AML-193 (cell line): ENCODE results near the gene PDHX.

ENCODE experiments used
- DNase-seq, 2 experiments: peaks; one replicate each; lab custom pipeline; 2025; lab: John Stamatoyannopoulos, UW

PDHX gene

DNA sequence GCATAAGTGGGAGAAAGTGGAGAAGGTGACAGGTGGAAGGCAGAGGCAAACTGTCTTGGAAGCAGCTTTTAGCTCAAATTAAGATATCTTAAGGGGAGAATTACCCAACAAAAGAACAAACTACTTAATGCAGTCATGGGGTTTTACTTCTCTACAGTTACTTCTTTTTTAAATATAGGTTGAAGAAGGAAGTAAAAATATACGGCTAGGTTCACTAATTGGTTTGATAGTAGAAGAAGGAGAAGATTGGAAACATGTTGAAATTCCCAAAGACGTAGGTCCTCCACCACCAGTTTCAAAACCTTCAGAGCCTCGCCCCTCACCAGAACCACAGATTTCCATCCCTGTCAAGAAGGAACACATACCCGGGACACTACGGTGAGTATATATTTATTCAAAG lies 40.8 kb downstream of the PDHX start:
- DNase-seq: no peak

DNA sequence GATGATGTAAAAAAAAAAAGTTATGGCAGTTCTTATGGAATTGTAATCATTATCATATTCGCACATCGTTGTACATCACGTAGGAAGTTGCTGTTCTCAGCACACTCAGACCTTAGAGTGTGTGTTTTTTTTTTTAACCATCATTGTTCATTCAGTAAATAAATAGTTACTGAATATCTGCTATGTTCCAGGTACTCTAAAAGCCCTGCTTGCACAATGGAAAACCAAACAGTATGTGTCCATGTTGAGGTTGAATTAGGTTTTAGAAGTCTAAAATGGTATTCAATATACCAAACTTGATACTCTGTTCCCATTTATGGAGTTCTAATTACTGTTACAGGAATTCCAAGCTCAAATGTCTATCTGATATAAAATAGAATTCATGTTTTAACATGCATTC lies 41.2 kb downstream of the PDHX start:
- no peak for DNase-seq

DNA sequence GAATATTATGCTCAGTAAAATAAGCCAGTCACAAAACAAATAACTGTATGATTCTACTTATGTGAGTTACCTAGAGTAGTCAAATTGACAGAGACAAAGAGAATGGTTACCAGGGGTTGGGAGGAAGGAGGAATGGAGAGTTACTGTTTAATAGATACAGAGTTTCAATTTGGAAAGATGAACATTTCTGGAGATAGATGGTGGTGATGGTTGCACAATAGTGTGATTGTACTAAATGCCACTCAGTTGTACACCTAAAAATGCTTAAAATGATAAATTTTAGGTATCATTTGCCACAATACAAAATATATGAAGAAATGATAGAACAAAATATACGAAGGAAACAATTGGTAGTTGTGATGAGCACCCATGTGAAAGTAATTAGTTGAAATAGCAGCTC lies 43.4 kb downstream of the PDHX start:
- no peak for DNase-seq

DNA sequence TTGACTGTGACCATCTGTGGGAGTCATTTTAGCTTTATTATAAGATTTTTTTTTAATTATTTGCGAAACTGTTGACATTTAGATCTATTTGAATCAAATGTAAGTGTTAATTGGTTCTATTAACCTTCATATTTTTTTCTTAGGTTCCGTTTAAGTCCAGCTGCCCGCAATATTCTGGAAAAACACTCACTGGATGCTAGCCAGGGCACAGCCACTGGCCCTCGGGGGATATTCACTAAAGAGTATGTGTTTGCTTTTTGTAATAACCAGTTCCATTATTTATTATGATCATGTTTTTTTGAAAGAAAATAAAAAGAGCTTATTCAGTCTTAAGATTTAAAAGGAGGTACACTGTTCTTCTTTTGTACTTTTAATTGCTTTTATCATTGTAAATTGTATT lies 43.9 kb downstream of the PDHX start:
- no peak for DNase-seq

DNA sequence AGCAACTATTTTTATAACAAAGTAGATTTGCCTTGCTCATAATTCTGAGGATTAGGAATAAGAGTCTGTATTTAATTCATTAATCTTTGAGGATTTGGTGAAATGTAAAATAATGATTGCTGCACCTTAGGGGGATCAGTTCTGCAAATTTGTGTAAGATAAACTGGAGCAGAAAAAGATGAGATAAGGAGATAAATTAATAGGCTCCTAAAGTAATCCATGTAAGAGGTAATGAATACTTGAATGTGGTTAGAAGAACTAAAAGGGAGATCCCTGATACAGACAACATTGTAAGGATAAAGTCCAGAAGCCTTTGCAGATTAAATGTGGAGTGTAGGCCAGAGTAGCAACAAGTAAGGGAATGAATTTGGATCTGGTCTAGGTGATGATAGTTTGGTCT lies 45.6 kb downstream of the PDHX start:
- DNase-seq: no peak

DNA sequence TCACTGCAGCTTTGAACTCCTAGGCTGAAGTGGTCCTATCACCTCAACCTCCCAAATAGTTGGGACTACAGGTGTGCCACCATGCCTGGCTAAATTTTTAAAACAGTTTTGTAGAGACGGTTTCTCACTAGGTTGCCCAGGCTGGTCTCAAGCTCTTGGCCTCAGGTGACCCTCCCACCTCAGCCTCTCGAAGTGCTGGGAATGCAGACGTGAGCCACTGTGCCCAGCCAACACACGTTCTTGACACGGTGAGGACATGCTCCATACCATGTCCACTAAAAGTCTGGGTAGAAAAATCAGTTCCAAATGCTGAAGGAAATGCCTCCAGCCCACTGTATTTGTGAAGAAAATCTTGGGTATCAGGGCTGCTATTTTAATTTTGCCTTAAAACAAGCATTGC lies 46.9 kb downstream of the PDHX start:
- DNase-seq: no peak

DNA sequence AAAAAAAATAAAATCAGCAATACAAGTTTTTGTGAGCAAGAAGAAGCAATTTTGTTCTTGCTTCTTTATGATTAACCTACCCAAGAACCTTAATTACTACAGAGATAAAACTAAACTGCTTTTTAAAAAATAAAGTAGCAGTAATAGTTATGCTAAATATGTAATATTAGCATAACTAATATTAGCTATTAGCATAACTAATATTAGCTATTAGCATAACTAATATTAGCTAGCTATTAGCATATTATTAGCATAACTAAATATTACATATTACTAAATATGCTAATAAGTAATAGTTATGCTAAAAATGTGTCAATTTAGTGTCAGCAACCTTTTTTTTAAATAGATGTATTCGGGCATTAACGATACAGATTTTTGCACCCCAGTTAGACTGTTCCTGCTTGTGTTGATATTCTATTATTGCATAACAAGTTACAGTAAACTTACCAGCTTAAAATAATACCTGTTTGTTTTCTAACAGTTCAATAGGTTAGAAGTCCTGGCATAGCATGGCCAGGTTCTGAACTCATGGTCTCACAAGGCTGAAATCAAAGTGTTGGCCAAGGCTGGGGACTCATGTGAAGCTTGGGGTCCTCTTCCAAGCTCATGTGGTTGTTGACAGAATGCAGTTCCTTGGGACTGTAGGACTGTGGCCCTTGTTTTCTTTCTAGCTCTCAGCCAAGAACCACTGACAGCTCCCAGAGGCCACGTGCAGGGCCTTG lies 48.4 kb downstream of the PDHX start:
- no peak for DNase-seq

DNA sequence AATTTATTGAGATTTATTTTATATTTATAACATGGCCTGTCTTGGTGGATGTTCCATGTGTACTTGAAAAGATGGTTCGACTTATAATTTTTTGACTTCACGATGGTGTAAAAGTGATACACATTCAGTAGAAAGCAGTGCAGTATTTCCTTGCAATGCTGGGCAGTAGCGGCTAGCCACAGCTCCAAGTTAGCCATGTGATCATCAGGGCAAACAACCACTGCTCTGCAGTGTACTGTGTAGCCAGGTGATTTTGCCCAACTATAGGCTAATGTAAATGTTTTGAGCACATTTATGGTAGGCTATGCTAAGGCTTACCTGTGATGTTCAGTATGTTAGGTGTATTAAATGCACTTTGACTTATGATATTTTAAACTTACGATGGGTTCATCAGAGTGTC lies 52.4 kb downstream of the PDHX start:
- no peak for DNase-seq

DNA sequence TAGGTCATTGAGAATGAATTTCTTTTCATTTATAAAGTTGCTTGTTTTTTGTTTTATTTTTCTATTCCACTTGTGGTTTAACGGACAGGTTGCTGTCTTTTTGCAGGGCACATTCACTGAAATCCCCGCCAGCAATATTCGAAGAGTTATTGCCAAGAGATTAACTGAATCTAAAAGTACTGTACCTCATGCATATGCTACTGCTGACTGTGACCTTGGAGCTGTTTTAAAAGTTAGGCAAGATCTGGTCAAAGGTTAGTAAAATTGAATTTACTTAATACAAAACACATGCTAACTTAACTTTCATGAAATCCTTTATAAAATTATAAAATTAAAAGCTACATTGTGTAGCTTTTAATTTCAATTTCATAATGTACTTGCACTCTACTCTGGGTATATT lies 53.6 kb downstream of the PDHX start:
- DNase-seq: no peak

DNA sequence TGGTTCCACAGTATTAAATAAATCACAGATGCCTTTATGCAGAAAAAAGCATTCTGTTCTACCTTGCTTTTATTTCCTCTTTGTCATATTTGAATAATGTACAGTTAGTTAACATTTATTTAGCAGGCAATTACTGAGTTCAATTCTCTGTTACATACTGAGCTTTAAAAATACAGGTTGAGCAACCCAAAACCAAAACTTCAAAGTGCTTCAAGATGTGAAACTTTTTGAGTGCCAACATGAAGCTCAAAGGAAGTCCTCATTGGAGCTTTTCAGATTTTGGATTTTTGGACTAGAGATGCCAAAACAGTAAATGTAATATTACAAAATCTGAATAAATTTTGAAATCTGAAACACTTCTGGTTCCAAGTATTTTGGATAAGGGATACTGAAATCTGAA lies 54.1 kb downstream of the PDHX start:
- no peak for DNase-seq

DNA sequence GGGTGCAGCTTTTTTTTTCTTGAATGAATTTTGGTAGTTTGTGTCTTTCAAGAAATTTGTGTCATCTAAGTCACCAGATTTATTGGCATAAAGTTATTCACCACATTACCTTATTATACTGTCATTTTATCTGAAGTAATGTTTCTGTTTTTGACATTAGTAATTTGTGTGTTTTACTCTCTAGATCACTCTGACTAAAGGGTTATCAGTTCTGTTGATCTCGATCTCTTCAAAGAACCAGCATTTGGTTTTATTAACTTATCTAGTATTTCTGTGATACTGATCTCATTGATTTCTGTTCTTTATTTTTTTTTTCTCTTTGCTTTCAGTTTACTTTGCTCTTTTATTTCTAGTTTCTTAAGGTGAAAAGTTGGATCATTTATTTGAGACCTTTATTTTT lies 55.5 kb downstream of the PDHX start:
- no peak for DNase-seq

DNA sequence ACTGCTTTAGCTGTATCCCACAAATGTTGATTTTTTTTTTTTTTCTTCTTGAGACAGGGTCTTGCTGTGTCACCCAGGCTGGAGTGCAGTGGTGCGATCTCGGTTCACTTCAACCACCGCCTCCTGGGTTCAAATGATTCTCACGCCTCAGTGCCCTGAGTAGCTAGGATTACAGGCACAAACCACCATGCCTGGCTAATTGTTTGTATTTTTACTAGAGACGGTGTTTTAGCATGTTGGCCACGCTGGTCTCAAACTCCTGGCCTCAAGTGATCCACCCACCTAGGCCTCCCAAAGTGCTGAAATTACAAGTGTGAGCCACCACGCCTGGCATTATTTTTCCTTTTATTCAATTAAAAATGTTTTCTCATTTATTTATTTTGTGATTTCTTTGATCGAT lies 55.9 kb downstream of the PDHX start:
- no peak for DNase-seq

DNA sequence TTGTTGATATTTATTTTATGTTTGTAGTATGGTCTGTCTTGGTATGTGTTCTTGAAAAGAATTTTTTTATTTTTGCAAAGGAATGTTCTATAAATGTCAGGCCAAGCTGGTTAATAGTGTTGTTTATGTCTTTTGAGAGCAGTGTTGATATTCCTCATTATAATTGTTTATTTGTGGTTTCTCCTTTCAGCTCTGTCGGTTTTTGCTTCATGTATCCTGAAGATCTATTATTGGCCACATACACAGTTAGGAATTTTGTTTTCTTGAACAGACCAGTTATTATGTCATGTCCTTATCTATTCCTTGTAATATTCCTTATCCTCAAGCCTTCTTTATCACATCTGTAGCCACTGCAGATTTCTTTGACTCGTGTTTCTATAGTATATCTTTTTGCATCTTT lies 56.5 kb downstream of the PDHX start:
- no peak for DNase-seq

DNA sequence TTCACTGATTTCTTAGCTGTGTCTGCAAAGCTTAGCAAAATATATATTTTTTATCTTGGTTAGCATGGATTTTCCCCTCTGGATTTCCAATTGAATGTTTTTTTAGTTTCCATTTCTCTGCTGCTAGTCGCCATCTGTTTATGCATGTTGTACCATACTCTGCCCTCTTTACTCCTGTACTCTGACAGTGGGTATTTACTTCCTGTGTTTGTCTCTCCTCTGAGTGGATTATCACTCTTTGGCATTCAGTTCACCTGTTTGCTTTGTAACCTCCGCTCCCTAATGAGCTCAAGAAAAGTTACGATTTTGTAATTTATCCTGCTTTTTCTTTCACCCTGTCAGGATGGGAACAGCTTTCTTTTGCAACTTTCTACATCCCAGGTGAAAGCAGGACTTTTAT lies 59.1 kb downstream of the PDHX start:
- no peak for DNase-seq

DNA sequence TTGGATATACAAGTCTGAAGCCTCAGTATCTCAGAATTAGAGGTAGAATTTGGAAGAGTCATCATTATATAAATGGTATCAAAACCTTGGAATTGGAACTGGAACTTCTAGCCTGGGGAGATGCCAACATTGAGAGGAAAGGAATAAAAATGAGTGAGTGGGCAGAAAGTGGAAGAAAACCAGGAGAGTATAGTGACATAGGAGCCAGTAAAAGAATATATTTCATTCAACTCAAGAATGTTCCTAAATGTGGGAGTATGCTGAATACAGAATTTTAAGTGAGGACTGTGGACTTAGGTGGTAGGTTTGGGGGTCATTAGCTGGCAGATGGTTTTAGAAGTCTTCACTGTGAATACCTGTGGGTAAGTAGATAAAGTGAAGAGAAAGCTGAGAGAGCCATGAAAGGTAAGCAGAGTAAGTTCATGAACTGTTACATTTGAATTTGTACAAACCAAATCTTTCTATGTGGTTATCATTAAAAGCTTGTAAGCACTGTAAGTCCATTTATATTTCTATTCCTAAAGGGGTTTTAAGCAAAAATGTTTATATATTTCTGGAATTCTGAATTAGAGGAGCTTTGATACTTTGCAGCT lies 60.2 kb downstream of the PDHX start:
- DNase-seq: no peak

DNA sequence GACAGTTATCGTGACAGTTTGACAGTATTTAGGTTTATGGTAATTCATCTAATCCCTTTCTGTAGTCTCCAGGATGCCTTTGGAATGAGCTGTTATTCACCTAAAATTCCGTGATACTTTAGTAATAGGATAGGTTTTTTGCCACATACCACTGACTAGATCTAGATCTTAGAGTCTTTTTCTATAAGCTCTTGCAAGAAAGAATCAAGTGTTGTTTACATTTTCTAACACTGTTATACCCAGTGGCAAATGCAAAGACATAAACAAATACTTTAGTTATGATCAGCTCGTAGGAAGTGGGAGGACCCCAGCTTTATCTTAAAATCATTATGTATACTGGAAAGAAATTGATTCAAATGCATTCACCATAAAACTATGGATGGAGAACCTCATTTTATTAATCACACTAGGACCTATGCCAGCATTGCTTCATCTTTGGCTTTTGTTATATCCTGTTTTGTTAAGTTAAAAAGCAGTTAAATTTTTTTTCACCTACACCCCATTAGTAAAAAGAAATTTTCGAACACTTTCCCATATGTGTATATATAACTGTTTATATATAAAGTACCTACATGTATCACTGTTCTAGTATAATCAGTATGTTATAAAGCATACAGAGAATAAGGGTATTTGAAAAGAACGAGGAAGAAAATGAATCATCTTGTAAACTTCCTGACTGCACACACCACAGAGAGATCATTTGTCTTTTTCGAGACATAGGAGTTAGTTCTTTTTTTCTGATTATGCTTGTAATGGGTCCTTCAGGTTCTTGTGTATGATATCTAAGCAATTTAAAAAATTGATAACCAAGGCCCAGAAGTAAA lies 60.9 kb downstream of the PDHX start:
- peak; percentile 42 to 48 for DNase-seq

DNA sequence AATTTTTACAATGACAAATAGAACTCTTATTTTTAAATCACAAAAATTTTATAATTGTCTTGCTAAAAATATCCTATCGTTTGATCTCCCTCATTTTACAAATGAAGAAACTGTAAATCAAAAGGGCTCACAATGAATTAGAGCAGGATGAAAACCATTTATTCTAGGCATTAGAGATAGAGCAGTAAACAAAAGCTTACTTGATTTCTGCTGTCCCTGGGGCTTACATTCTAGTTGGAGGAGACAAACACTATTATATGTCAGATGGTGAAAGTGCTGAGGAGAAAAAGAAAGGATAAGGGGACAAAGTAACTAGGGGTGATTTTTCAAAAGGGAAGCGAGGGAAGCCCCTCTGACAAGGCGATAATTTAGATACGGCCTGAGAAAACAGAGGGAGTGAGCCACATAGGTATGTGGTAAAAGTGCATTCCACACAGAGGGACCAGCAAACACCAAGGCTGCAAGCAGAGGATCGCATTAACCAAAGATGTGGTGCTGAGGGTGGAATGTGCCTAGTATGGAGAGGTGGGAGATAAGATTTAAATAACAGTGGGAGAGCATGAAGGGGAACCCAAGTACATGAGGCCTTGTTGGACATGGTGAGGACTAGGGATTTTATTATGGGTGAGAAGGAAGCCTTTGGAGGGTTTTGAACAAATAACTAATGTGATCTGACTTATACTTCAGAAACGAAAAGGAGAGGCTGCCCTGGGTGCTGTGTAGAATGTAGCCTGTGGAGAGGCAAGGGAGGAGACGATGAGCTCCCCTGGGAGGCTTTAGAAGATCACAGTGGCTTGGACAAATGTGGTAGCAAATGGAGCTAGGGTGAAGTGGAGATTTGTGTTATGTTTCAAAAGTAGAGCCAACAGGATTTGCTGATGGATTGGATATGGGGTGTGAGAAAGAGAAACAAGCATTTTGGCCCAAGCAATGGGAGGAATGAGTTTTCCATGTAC lies 62.1 kb downstream of the PDHX start:
- no peak for DNase-seq

DNA sequence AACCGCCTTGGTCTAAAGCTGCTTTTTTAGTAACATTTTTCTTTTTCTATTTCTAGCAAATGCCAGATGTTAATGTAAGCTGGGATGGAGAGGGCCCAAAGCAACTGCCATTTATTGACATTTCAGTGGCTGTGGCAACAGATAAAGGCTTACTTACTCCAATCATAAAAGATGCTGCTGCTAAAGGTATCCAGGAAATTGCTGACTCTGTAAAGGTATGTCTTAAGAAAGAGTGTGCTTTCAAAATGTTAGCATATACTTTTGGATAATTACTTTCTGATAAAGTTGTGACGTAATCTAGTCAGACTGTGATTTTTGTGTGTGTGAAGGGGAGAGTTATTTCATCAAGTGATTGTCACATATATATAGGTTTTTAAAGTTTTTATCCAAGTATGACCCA lies 68.1 kb downstream of the PDHX start:
- no peak for DNase-seq

DNA sequence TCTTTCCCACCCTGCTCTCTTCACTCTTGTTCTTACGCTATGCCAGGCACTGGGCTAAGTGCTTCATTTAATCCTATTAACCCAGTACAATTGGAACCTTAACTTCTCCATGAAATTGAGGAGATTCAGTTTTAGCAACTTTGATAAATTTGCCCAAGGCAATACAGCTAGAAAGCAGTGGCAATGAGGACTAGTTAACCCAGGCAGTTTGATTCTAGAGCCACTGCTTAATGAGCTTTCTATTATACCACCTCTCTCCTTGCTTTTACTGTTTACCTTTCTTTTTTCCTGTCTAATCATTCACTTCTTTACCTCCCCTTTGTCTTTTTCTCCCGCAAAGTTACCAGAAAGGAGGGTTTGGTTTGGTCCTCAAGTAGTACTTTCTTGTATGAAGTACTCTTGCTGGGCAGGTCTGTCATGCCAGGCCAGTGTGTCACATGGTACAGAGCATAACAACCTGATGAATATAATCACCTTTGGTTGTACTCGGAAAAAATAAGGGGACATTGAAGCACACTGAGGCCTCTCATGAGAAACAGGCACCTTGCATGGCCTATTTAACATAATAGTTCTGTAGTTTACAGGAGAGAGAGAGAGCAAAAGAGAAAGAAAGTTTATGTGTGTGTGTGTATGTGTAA lies 70.6 kb downstream of the PDHX start:
- no peak for DNase-seq

DNA sequence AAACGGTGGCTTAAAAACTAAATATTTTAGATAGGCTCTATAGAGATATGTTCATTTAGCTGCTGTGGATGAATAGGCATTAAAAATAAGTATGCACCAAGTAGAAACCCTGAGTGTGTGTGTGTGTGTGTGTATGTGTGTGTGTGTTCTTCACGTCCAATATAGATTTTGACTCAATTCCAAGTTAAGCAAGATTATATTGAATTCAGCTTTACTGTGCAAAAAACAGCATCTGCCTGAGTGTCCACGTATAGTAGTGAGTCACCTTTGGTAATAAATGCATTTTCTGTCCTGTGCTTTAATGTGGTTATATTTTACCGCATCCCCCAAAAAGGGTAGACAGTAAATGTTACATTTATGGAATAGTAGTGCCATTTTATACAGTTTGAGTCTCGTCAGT lies 71.2 kb downstream of the PDHX start:
- no peak for DNase-seq
